ENCODE results near the gene EPS8L1. TPM values are rescaled to one million over a fixed set of nuclear protein-coding genes. Genes with fewer than 3 reads are reported as not detected.

EPS8L1 gene
- total RNA-seq, 1 donor from 2014 or later, result not detected

DNA sequence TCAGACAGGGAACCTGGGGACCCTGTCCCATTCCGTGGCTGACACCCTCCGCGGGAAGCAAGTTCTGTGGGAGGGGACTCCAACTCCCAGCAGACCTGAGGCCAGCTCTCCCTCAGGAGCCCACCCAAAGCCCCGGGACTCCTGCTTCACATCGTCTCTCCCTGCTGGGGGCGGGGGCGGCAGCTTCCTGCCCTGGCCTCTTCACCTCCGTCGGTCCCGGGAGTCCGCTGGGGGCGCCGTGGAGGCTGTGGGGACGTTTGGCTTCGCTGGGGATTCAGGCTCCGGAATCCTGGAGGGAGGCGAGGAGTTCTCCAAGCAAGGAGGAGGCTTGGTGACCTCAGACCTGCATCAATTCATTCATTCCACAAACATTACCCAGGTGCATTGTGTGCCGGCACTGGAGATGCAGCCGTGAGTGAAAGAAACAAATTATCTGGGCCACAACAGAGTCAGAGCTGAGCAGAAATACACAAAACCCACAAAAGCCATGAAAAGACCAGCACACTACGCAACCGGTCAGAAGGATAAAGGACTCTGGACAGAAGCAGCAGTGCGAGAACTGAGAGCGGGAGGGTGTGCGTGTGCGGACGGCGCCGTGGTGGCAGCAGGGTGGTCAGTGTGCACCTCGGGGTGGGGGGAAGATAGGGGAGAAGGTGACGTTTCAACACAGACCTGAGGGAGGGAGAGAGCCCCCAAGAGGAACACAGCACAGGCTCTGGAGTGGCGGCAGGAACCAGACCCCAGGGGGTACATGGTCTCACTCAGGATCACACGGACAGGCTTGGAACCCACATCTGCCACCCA lies 19.0 kb downstream of the EPS8L1 start:
- no peak for DNase-seq (ENCODE audit: low spot score in 2 of 2)
- Histone ChIP-seq H3K4me1 (no peaks in the 10 kb centered on the region), H3K36me3 (peaks cover 62 to 73% of the 10 kb centered on the region in 2 donors), H3K27me3 (no peaks in the 10 kb centered on the region), H3K9me3 (no peaks in the 10 kb centered on the region), H3K4me3 (no peak overlapping the region), H3K27ac (no peak overlapping the region)
- intact Hi-C loops (cut with DNase I), result no loop called here
- TF ChIP-seq, protein P1, sequence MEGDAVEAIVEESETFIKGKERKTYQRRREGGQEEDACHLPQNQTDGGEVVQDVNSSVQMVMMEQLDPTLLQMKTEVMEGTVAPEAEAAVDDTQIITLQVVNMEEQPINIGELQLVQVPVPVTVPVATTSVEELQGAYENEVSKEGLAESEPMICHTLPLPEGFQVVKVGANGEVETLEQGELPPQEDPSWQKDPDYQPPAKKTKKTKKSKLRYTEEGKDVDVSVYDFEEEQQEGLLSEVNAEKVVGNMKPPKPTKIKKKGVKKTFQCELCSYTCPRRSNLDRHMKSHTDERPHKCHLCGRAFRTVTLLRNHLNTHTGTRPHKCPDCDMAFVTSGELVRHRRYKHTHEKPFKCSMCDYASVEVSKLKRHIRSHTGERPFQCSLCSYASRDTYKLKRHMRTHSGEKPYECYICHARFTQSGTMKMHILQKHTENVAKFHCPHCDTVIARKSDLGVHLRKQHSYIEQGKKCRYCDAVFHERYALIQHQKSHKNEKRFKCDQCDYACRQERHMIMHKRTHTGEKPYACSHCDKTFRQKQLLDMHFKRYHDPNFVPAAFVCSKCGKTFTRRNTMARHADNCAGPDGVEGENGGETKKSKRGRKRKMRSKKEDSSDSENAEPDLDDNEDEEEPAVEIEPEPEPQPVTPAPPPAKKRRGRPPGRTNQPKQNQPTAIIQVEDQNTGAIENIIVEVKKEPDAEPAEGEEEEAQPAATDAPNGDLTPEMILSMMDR (IDR thresholded peaks at IDR 0.05), result no peak

DNA sequence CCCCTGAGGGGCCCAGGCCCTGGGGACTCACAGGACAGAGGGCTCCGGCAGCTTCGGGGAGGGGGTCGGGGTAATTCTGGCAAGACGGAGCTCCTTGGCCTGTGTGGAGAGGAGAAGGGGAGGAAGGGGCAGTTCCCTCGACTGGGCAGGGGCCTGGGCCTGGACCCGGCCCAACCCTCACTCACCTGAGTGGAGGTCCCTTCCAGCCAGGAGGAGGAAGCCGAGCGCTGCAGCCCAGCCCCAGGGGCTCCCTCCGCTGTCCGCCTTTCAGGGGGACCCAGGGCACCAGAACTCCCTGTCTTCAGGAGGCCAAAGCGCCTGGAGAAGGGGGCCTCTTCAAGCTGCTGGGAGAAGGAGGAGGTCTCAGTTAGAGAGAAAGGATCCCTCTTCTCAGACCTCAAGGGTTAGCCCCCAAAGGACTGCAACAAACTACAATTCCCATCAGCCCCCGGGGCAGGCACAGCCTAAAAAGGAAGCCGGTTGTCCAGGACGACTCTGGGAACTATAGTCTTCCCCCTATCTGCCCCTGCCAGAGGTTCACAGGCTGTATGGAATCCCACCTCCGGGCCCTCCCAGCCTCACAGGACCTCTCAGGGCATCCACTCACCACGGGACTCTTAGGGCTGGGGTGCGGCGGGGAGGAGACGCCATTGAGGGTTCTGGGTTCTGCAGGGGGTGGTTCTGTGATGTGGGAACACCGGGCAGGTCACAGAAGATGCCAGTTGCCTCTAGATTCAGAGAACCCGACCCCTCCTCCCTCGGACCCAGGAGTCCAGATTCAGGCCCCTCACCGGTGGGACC lies 19.8 kb downstream of the EPS8L1 start:
- Histone ChIP-seq H3K36me3 (peaks cover 70 to 77% of the 10 kb centered on the region in 2 donors), H3K4me1 (no peaks in the 10 kb centered on the region), H3K27ac (no peak overlapping the region), H3K27me3 (no peaks in the 10 kb centered on the region), H3K4me3 (no peak overlapping the region), H3K9me3 (no peaks in the 10 kb centered on the region)
- intact Hi-C loops (cut with DNase I), result no loop called here
- TF ChIP-seq, protein P1 (IDR thresholded peaks at IDR 0.05), result no peak
- no peak for DNase-seq (ENCODE audit: low spot score in 2 of 2)

DNA sequence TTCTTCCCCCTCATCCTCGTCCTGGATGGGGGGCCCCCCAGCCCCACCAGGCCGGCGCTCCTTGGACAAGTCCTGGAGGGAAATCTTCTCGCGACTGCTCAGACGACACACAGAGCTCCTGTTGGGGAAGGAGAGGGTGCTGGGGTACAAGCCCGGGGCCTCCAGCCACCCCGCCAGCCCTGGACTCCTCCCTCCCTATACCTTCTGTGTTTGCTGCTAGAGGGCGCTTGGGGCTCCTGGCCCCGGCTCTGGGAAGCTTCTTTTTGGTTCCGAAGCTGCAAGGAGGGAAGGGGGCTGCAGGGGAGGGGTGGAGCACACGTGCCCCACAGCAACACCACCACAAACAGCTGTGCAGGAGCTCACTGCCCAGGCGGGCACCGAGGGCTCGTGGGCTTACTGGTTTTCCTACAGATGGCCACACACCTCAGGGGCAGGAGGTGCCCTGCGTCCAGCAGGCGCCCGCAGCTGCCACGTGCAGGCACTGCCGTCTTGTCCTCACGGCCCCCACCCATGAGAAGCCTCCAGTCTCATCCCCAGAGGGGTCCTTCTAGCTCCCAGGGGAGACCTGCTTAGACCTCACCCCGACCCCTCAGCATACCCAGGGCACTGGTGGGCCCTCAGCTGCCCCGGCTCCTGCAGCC lies 20.5 kb downstream of the EPS8L1 start:
- peaks cover 70 to 75% of the 10 kb centered on the region in 2 donors for H3K36me3 ChIP-seq
- DNase-seq (ENCODE audit: low spot score in 2 of 2), result no peak
- no peak overlapping the region for H3K27ac ChIP-seq
- no peaks in the 10 kb centered on the region for H3K27me3 ChIP-seq
- intact Hi-C loops (cut with DNase I), result no loop called here
- H3K9me3 ChIP-seq, result no peaks in the 10 kb centered on the region
- no peaks in the 10 kb centered on the region for H3K4me1 ChIP-seq
- TF ChIP-seq, protein P1 (IDR thresholded peaks at IDR 0.05), result no peak
- no peak overlapping the region for H3K4me3 ChIP-seq

- TF ChIP-seq, protein P1 (IDR thresholded peaks at IDR 0.05), result no peak
- intact Hi-C loops (cut with DNase I), result no loop called here
- Histone ChIP-seq H3K9me3 (peaks cover 0 to 4% of the 10 kb centered on the region in 2 donors), H3K36me3 (peaks cover 62 to 75% of the 10 kb centered on the region in 2 donors), H3K27me3 (no peaks in the 10 kb centered on the region), H3K27ac (no peak overlapping the region), H3K4me3 (no peak overlapping the region), H3K4me1 (no peaks in the 10 kb centered on the region)
- DNase-seq (ENCODE audit: low spot score in 2 of 2), result no peak
These were observed 22.4 kb downstream of the EPS8L1 start for GRCh38 chr19:55097864-55098715.
